ENCODE results near the gene MICB.

MICB gene

GRCh38 chr6:31557443-31558317 is 59.7 kb downstream of the MICB start:
- Histone ChIP-seq H3K9me2 (replicated peaks; ENCODE audit: insufficient read depth, low read length) (no peaks in the 10 kb centered on the region), H3K36me3 (ENCODE audit: low read length) (no peaks in the 10 kb centered on the region), H3K79me2 (ENCODE audit: insufficient read depth, low read length) (peaks cover 17% of the 10 kb centered on the region; the same call in 1 of the 2 replicates), H3K9ac (ENCODE audit: low read length) (peak overlapping the region; percentile 69), H4K20me1 (ENCODE audit: low read depth, low read length) (no peaks in the 10 kb centered on the region), H3K4me3 (ENCODE audit: insufficient read depth, low read length, poor library complexity, severe bottlenecking) (no peak overlapping the region), H2AFZ (ENCODE audit: low read depth, low read length, severe bottlenecking) (no peak overlapping the region), H3F3A (ENCODE audit: insufficient read depth) (peaks cover 77% of the 10 kb centered on the region), H3K9me3 (ENCODE audit: insufficient read depth, low read length) (no peaks in the 10 kb centered on the region), H3K27me3 (ENCODE audit: low read length) (no peaks in the 10 kb centered on the region), H3K4me2 (ENCODE audit: low read depth, low read length, poor library complexity, severe bottlenecking) (peak overlapping the region; percentile 77), H3K27ac (ENCODE audit: low read depth, low read length) (peak overlapping the region; percentile 94)
- TF ChIP-seq, protein P1, sequence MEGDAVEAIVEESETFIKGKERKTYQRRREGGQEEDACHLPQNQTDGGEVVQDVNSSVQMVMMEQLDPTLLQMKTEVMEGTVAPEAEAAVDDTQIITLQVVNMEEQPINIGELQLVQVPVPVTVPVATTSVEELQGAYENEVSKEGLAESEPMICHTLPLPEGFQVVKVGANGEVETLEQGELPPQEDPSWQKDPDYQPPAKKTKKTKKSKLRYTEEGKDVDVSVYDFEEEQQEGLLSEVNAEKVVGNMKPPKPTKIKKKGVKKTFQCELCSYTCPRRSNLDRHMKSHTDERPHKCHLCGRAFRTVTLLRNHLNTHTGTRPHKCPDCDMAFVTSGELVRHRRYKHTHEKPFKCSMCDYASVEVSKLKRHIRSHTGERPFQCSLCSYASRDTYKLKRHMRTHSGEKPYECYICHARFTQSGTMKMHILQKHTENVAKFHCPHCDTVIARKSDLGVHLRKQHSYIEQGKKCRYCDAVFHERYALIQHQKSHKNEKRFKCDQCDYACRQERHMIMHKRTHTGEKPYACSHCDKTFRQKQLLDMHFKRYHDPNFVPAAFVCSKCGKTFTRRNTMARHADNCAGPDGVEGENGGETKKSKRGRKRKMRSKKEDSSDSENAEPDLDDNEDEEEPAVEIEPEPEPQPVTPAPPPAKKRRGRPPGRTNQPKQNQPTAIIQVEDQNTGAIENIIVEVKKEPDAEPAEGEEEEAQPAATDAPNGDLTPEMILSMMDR (IDR thresholded peaks at IDR 0.05; ENCODE audit: insufficient read depth, low read length, poor library complexity, severe bottlenecking), result no peak
- TF ChIP-seq EZH2phosphoT487 (conservative IDR thresholded peaks at IDR 0.05; ENCODE audit: low read length), result no peak

DNA sequence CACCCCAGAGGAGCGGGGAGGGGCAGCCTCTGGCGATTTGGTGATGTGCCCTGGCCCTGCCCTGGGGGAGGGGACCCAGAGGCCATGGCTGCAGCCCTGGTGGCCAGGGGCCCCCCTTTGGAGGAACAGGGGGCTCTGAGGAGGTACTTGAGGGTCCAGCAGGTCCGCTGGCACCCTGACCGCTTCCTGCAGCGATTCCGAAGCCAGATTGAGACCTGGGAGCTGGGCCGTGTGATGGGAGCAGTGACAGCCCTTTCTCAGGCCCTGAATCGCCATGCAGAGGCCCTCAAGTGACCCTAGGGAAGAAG is 60.3 kb downstream of the MICB start:
- TF ChIP-seq, protein P1 (IDR thresholded peaks at IDR 0.05; ENCODE audit: insufficient read depth, low read length, poor library complexity, severe bottlenecking), result no peak
- TF ChIP-seq EZH2phosphoT487 (conservative IDR thresholded peaks at IDR 0.05; ENCODE audit: low read length), result no peak
- Histone ChIP-seq H3K9me3 (ENCODE audit: insufficient read depth, low read length) (no peaks in the 10 kb centered on the region), H2AFZ (ENCODE audit: low read depth, low read length, severe bottlenecking) (no peak overlapping the region), H3K36me3 (ENCODE audit: low read length) (no peaks in the 10 kb centered on the region), H3K9me2 (replicated peaks; ENCODE audit: insufficient read depth, low read length) (no peaks in the 10 kb centered on the region), H3K79me2 (ENCODE audit: insufficient read depth, low read length) (peaks cover 16% of the 10 kb centered on the region; the same call in 1 of the 2 replicates), H3F3A (ENCODE audit: insufficient read depth) (peaks cover 81% of the 10 kb centered on the region), H3K9ac (ENCODE audit: low read length) (peak overlapping the region; percentile 69), H3K27me3 (ENCODE audit: low read length) (no peaks in the 10 kb centered on the region), H3K4me3 (ENCODE audit: insufficient read depth, low read length, poor library complexity, severe bottlenecking) (peak overlapping the region; percentile 41), H3K4me2 (ENCODE audit: low read depth, low read length, poor library complexity, severe bottlenecking) (peak overlapping the region; percentile 77), H3K27ac (ENCODE audit: low read depth, low read length) (peak overlapping the region; percentile 94), H4K20me1 (ENCODE audit: low read depth, low read length) (no peaks in the 10 kb centered on the region)

DNA sequence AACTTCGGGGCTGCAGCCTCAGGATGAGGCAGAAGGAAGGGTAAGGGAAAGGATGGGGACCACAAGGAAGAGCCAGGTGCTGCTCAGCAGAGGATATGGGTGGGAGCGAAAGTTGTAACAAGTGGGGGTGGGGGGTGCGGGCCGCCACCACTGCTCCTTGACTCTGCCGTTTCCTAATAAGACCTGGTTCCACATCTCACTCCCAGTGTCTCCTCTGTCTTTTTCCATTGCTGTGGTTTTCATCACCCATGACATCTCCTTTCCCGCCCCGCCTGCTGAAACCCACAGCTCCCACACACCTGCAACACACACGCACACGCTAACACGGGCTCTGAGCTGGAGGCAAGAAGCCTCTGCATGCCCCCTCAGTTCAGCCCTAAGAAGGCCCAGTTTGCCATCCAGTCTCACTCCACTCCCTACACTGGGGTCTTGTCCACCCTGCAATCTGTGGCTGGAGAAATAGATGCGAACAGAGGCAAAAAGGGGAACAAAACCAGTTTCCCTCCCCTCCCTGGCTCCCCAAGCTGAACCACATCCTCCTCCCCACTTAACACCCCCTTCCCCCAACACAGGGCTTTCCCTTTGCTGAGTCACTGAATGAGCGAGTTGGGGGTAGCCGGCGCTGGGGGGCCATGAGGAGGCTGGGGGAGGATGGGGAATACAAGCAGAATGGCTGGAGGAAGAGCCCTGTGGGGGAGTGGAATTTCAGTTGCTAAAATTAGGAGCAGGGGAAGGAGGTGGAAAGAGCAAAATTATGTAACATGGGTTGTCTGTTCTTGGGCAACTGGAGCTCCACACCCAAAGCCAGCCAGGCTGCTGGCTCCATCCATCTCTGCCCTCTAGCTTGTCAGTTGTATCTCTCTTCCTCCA is 60.9 kb downstream of the MICB start:
- H3K9ac ChIP-seq (ENCODE audit: low read length), result peak overlapping the region; percentile 69
- H3K4me3 ChIP-seq (ENCODE audit: insufficient read depth, low read length, poor library complexity, severe bottlenecking), result peak overlapping the region; percentile 41
- peak overlapping the region; percentile 77 for H3K4me2 ChIP-seq (ENCODE audit: low read depth, low read length, poor library complexity, severe bottlenecking)
- H3K9me2 ChIP-seq (replicated peaks; ENCODE audit: insufficient read depth, low read length), result no peaks in the 10 kb centered on the region
- H3K79me2 ChIP-seq (ENCODE audit: insufficient read depth, low read length), result peaks cover 13% of the 10 kb centered on the region; the same call in 1 of the 2 replicates
- no peaks in the 10 kb centered on the region for H4K20me1 ChIP-seq (ENCODE audit: low read depth, low read length)
- peak overlapping the region; percentile 94 for H3K27ac ChIP-seq (ENCODE audit: low read depth, low read length)
- TF ChIP-seq EZH2phosphoT487 (conservative IDR thresholded peaks at IDR 0.05; ENCODE audit: low read length), result no peak
- TF ChIP-seq, protein P1 (IDR thresholded peaks at IDR 0.05; ENCODE audit: insufficient read depth, low read length, poor library complexity, severe bottlenecking), result no peak
- H3F3A ChIP-seq (ENCODE audit: insufficient read depth), result peaks cover 80% of the 10 kb centered on the region
- no peak overlapping the region for H2AFZ ChIP-seq (ENCODE audit: low read depth, low read length, severe bottlenecking)
- H3K27me3 ChIP-seq (ENCODE audit: low read length), result no peaks in the 10 kb centered on the region
- no peaks in the 10 kb centered on the region for H3K36me3 ChIP-seq (ENCODE audit: low read length)
- H3K9me3 ChIP-seq (ENCODE audit: insufficient read depth, low read length), result no peaks in the 10 kb centered on the region

All from SU-DHL-6 (cell line).